Uterus (tissue), 2 donors: ENCODE data around the gene EXOSC5.

ENCODE experiments used
- POLR2A ChIP-seq, 2 donors: fragments of 450-650 bp; IDR thresholded peaks; one replicate each; pipeline ENCODE4 v1.6.1; 2016; ENCODE audit warnings: antibody characterized with exemption in 2 of 2, mild to moderate bottlenecking in 1 of 2, moderate library complexity in 1 of 2
- TF ChIP-seq, protein P1 (sequence below), 4 experiments: fragments of 200-600 bp in 2 of 4; fragments of 450-650 bp in 2 of 4; sonication (generic) in 2 of 4; IDR thresholded peaks; one replicate each; pipeline ENCODE4 v1.5.1; 2016 to 2019; ENCODE audit warnings: antibody characterized with exemption in 4 of 4, mild to moderate bottlenecking in 2 of 4, moderate library complexity in 1 of 4

DNA sequence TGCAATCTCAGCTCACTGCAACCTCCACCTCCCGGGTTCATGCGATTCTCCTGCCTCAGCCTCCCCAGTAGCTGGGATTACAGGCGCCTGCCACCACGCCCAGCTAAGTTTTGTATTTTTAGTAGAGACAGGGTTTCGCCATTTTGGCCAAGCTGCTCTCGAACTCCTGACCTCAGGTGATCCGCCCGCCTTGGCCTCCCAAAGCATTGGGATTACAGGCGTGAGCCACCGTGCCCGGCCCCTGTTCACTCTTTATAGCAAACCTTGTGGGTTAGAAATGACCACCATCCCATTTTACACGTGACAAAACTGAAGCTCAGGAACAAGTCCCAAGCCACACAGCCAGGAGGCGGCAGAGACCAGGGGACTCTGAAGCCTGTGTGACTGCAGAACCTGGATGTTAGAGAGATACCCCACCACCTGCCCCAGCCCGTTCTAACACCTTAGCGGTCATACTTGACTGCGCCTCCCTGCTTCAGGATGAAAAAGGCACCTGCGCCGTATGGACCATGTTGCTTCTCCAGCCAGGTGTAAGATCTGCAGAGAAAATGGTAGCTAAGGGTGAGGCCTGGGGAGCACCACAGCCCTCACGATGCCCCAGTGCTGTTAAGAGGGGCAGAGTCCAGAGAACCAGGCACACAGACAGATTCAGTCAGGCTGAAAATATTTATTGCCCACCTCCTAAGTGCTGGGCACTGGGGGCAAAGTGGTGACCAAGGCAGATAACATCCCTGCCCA, 38.9 kb upstream of the EXOSC5 start:
- TF ChIP-seq, protein P1, sequence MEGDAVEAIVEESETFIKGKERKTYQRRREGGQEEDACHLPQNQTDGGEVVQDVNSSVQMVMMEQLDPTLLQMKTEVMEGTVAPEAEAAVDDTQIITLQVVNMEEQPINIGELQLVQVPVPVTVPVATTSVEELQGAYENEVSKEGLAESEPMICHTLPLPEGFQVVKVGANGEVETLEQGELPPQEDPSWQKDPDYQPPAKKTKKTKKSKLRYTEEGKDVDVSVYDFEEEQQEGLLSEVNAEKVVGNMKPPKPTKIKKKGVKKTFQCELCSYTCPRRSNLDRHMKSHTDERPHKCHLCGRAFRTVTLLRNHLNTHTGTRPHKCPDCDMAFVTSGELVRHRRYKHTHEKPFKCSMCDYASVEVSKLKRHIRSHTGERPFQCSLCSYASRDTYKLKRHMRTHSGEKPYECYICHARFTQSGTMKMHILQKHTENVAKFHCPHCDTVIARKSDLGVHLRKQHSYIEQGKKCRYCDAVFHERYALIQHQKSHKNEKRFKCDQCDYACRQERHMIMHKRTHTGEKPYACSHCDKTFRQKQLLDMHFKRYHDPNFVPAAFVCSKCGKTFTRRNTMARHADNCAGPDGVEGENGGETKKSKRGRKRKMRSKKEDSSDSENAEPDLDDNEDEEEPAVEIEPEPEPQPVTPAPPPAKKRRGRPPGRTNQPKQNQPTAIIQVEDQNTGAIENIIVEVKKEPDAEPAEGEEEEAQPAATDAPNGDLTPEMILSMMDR (IDR thresholded peaks at IDR 0.05) = no peak
- no peak for TF ChIP-seq POLR2A (IDR thresholded peaks at IDR 0.05)
